Measurements from ENCODE around the gene JAG2.

DNA sequence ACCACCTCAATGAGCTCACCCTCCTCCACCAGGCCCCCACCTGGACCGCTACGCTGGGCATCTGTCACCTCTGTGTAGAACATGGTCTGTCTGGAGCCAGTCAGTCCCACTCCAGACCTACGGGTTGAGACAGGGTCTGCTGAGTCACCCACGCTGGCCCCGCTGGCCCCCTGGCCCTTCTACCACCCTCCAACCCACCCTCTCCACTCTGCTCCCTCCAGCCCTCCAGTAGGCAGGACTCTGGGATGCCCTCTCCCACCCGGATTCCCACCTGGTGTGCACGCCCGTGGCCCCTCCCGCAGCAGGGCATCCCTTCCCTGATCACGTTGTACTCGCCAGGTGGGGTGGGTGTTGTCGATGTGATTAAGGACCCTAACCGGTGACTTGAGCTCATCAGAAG lies 4.6 kb upstream of the JAG2 start:
- no peak for TF ChIP-seq TAF1 (IDR thresholded peaks at IDR 0.05; ENCODE audit: low read depth, low read length)
- no peak for TF ChIP-seq SPI1 (IDR thresholded peaks at IDR 0.05; ENCODE audit: low read depth, low read length)
- TF ChIP-seq POLR2A (IDR thresholded peaks at IDR 0.05; ENCODE audit: low read depth, low read length), result no peak
- no peak for TF ChIP-seq POLR2AphosphoS5 (IDR thresholded peaks at IDR 0.05; ENCODE audit: low read depth, low read length)
- TF ChIP-seq POU2F2 (IDR thresholded peaks at IDR 0.05; ENCODE audit: low read depth, low read length), result no peak
- no peak for TF ChIP-seq PAX5 (IDR thresholded peaks at IDR 0.05; ENCODE audit: insufficient read depth, low read length, severe bottlenecking)

Data from GM12891 (cell line).